Stomach (tissue), 9 donors: ENCODE data around the gene LRRC15. TPM values are rescaled to one million over a fixed set of nuclear protein-coding genes. Genes with fewer than 3 reads are reported as not detected.

Experiments used
- DNase-seq, 2 donors: peaks; one replicate each; pipeline versions ENCODE4 v3.0.0 to v3.0.0-alpha.2; 2013 to 2019
- H3K27ac ChIP-seq, 5 donors: fragments of 200-600 bp in 4 of 5; sonication (generic) in 4 of 5; one replicate each; pipeline ENCODE4 v1.5.1; 2013 to 2019; ENCODE audit warnings: mild to moderate bottlenecking in 1 of 5, moderate library complexity in 1 of 5
- H3K27me3 ChIP-seq, 3 donors: fragments of 200-600 bp; sonication (generic); one replicate each; pipeline ENCODE4 v1.5.1; 2017 to 2019; ENCODE audit warnings: mixed run types in 1 of 3
- H3K36me3 ChIP-seq, 4 donors: fragments of 200-600 bp; sonication (generic); 1 replicate in 3 of 4; 2 replicates in 1 of 4; pipeline ENCODE4 v1.5.1; 2016 to 2019
- H3K4me1 ChIP-seq, 4 donors: fragments of 200-600 bp; sonication (generic); one replicate each; pipeline ENCODE4 v1.5.1; 2016 to 2019
- H3K4me3 ChIP-seq, 4 donors: fragments of 200-600 bp; sonication (generic) in 3 of 4; one replicate each; pipeline ENCODE4 v1.5.1; 2016 to 2019; ENCODE audit warnings: mild to moderate bottlenecking in 1 of 4
- H3K9me3 ChIP-seq, 4 donors: fragments of 200-600 bp; sonication (generic); one replicate each; pipeline ENCODE4 v1.5.1; 2016 to 2019
- CTCF ChIP-seq, 7 experiments: fragments of 450-650 bp in 4 of 7; fragments of 200-600 bp in 3 of 7; sonication (generic) in 3 of 7; IDR thresholded peaks; one replicate each; pipeline ENCODE4 v1.5.1; 2016 to 2019; ENCODE audit warnings: antibody characterized with exemption in 7 of 7, control low read depth in 2 of 7, mild to moderate bottlenecking in 1 of 7
- EP300 ChIP-seq: sonication (generic); formaldehyde crosslinking; IDR thresholded peaks from one replicate; pipeline ENCODE4 v1.6.1; 2017; ENCODE audit warnings: antibody characterized with exemption
- POLR2A ChIP-seq, 4 donors: fragments of 450-650 bp; IDR thresholded peaks; one replicate each; pipeline ENCODE4 v1.6.1; 2016; ENCODE audit warnings: antibody characterized with exemption in 4 of 4, control low read depth in 2 of 4, mild to moderate bottlenecking in 1 of 4, moderate library complexity in 1 of 4
- POLR2AphosphoS5 ChIP-seq, 3 donors: sonication (generic); formaldehyde crosslinking; IDR thresholded peaks; one replicate each; pipeline ENCODE4 v1.6.1; 2016; ENCODE audit warnings: antibody characterized with exemption in 3 of 3
- whole genome bisulfite sequencing, 5 donors: extraction: QIAGEN DNeasy Blood & Tissue Kit in 3 of 5; methylation state at CpG; one replicate each; pipeline versions ENCODE4 v1.1.5 to v1.1.7; 2013 to 2018; 5-methylcytosine and 5-hydroxymethylcytosine counted together
- intact Hi-C: fragments of 100-400 bp; cut with DNase I; formaldehyde crosslinking; loops from one replicate; pipeline ENCODE4 v1.15.1; 2023; ENCODE audit warnings: low total_unique reads
- polyA plus RNA-seq, 3 donors: library from polyadenylated mRNA; stranded (reverse); fragments of 200-250 nt; gene quantifications; one replicate each; pipeline ENCODE4 v1.2.3, GENCODE V29; 2013
- total RNA-seq, 5 donors: library from RNA; depleted of rRNA; stranded (reverse); fragments of >200 nt; gene quantifications; one replicate each; pipeline versions ENCODE4 v1.1.0 to v1.2.3, GENCODE V29; 2014 to 2016
- donor health status: healthy with polysubstance abuse.
- donor health status: Bipolar disorder and iron deficiency.
- donor health status: healthy.

LRRC15 gene
- total and polyA plus RNA-seq, 8 donors, result 0.03 to 1.7 (median 0.43) TPM; not detected in 3

- Histone ChIP-seq H3K27me3 (peaks cover 0 to 15% (median 7%) of the 10 kb centered on the region in 3 donors), H3K9me3 (peaks cover 0 to 7% (median 4%) of the 10 kb centered on the region in 4 donors), H3K36me3 (no peaks in the 10 kb centered on the region), H3K27ac (peak overlapping the region in 3 of 5 donors; percentile 56 to 80 (median 75)), H3K4me1 (peaks cover 6 to 50% (median 37%) of the 10 kb centered on the region in 4 donors), H3K4me3 (no peak overlapping the region)
- TF ChIP-seq POLR2AphosphoS5 (IDR thresholded peaks at IDR 0.05) (no peak), POLR2A (IDR thresholded peaks at IDR 0.05) (no peak), EP300 (no peak), CTCF (IDR thresholded peaks at IDR 0.05) (no peak)
- DNase-seq, result peak in 1 of 2 donors; percentile 66
- intact Hi-C loops, result no loop called here
- 58 to 69% (median 66%) methylated on average over 13 to 15 of the region's 15 CpGs for WGBS, 5 donors
Observed at GRCh38 chr3:194313560-194314387, 55.8 kb downstream of the LRRC15 start.

- Histone ChIP-seq H3K4me3 (no peak overlapping the region), H3K27ac (peak overlapping the region in 3 of 5 donors; percentile 56 to 80 (median 75)), H3K9me3 (no peaks in the 10 kb centered on the region), H3K4me1 (peaks cover 6 to 50% (median 37%) of the 10 kb centered on the region in 4 donors), H3K27me3 (peaks cover 0 to 15% (median 7%) of the 10 kb centered on the region in 3 donors), H3K36me3 (no peaks in the 10 kb centered on the region)
- peak in 1 of 2 donors; percentile 84 for DNase-seq
- intact Hi-C loops, result no loop called here
- 35 to 42% (median 40%) methylated on average over 16 of the region's 16 CpGs for WGBS, 5 donors
- TF ChIP-seq POLR2AphosphoS5 (IDR thresholded peaks at IDR 0.05) (peak in 2 of 3 donors; percentile 38 to 63), POLR2A (IDR thresholded peaks at IDR 0.05) (no peak), EP300 (peak; percentile 6), CTCF (IDR thresholded peaks at IDR 0.05) (no peak)
Observed at GRCh38 chr3:194312743-194313281, 56.7 kb downstream of the LRRC15 start.

GRCh38 chr3:194312186-194312742 is 57.3 kb downstream of the LRRC15 start:
- Histone ChIP-seq H3K4me3 (no peak overlapping the region), H3K36me3 (no peaks in the 10 kb centered on the region), H3K4me1 (peaks cover 6 to 50% (median 37%) of the 10 kb centered on the region in 4 donors), H3K27me3 (peaks cover 0 to 16% (median 7%) of the 10 kb centered on the region in 3 donors), H3K27ac (peak overlapping the region in 3 of 5 donors; percentile 56 to 80 (median 75)), H3K9me3 (no peaks in the 10 kb centered on the region)
- intact Hi-C loops, result no loop called here
- 54 to 67% (median 64%) methylated on average over 7 of the region's 7 CpGs for WGBS, 5 donors
- TF ChIP-seq POLR2A (IDR thresholded peaks at IDR 0.05) (no peak), POLR2AphosphoS5 (IDR thresholded peaks at IDR 0.05) (peak in 1 of 3 donors; percentile 3)
- DNase-seq, result no peak

GRCh38 chr3:194311000-194311399 is 58.5 kb downstream of the LRRC15 start:
- Histone ChIP-seq H3K4me3 (no peak overlapping the region), H3K4me1 (peaks cover 6 to 49% (median 39%) of the 10 kb centered on the region in 4 donors), H3K9me3 (no peaks in the 10 kb centered on the region), H3K36me3 (no peaks in the 10 kb centered on the region), H3K27me3 (peaks cover 0 to 22% (median 0%) of the 10 kb centered on the region in 3 donors), H3K27ac (no peak overlapping the region)
- 96 to 100% (median 97%) methylated on average over 2 of the region's 2 CpGs for WGBS, 5 donors
- no peak for TF ChIP-seq EP300
- TF ChIP-seq POLR2AphosphoS5 (IDR thresholded peaks at IDR 0.05), result no peak
- TF ChIP-seq CTCF (IDR thresholded peaks at IDR 0.05), result no peak
- TF ChIP-seq POLR2A (IDR thresholded peaks at IDR 0.05), result no peak
- DNase-seq, result no peak
- intact Hi-C loops, result no loop called here
